HG02870 (cell line): ENCODE results near the gene MEF2A.
A peak's percentile ranks its signal among the peaks of the same experiment; 100 is the strongest.
"Not testable (repeated sequence)": the region's sequence is repeated elsewhere in the genome, so short reads cannot be mapped to it uniquely, and the experiment has no call there.

Experiments used
- ATAC-seq: cut with Tn5 transposase; IDR thresholded peaks from one replicate; pipeline ENCODE4 v1.9.1; 2021; ENCODE audit warnings: mild to moderate bottlenecking, moderate library complexity; ENCODE audit not compliant: unreplicated experiment

The MEF2A gene

GRCh38 chr15:99644913-99645542, 79.2 kb downstream of the MEF2A start:
- ATAC-seq: no peak

GRCh38 chr15:99645543-99645935, 79.8 kb downstream of the MEF2A start:
- ATAC-seq: no peak

GRCh38 chr15:99645951-99646350, 80.2 kb downstream of the MEF2A start:
- ATAC-seq: no peak

GRCh38 chr15:99651023-99651807, 85.4 kb downstream of the MEF2A start:
- no peak for ATAC-seq

GRCh38 chr15:99656205-99656604, 90.4 kb downstream of the MEF2A start:
- no peak for ATAC-seq

GRCh38 chr15:99657996-99658395, 92.2 kb downstream of the MEF2A start:
- ATAC-seq: no peak

GRCh38 chr15:99662903-99663302, 97.1 kb downstream of the MEF2A start:
- no peak for ATAC-seq

- ATAC-seq: not testable (repeated sequence)
These were observed 100.3 kb downstream of the MEF2A start for GRCh38 chr15:99666073-99666472.

GRCh38 chr15:99668533-99669182, 102.9 kb downstream of the MEF2A start:
- no peak for ATAC-seq

GRCh38 chr15:99669250-99669649, 103.5 kb downstream of the MEF2A start:
- no peak for ATAC-seq

GRCh38 chr15:99671926-99672635, 106.3 kb downstream of the MEF2A start:
- no peak for ATAC-seq

GRCh38 chr15:99673111-99673510, 107.3 kb downstream of the MEF2A start:
- no peak for ATAC-seq

GRCh38 chr15:99674279-99674678, 108.5 kb downstream of the MEF2A start:
- ATAC-seq: no peak

GRCh38 chr15:99677540-99678134, 111.9 kb downstream of the MEF2A start:
- peak; percentile 53 for ATAC-seq

GRCh38 chr15:99680276-99680675, 114.5 kb downstream of the MEF2A start:
- ATAC-seq: no peak

- no peak for ATAC-seq
These were observed 116.2 kb downstream of the MEF2A start for GRCh38 chr15:99681990-99682389.

GRCh38 chr15:99682455-99682854, 116.7 kb downstream of the MEF2A start:
- no peak for ATAC-seq

GRCh38 chr15:99683000-99683670, 117.4 kb downstream of the MEF2A start:
- no peak for ATAC-seq

- no peak for ATAC-seq
These were observed 120.5 kb downstream of the MEF2A start for GRCh38 chr15:99686290-99686689.

- ATAC-seq: no peak
These were observed 127.0 kb downstream of the MEF2A start for GRCh38 chr15:99692825-99693224.
